Neuronal stem cell (in vitro differentiated cells): ENCODE results near the gene PRR13.

Experiments used
- DNase-seq: peaks from one replicate; pipeline ENCODE4 v3.0.0-alpha.2; 2013; ENCODE audit warnings: low spot score
- H2AFZ ChIP-seq: one replicate; pipeline ENCODE4 v1.6.1; 2013; ENCODE audit warnings: mild to moderate bottlenecking, low read length, inconsistent platforms
- H2AK5ac ChIP-seq: 2 replicates; pipeline ENCODE4 v1.6.1; 2013; ENCODE audit warnings: low read depth, mild to moderate bottlenecking, inconsistent platforms, low read length, moderate library complexity, mixed read lengths
- H2BK120ac ChIP-seq: 2 replicates; pipeline ENCODE4 v1.6.1; 2013; ENCODE audit warnings: low read depth, mild to moderate bottlenecking, inconsistent platforms, low read length, moderate library complexity, mixed read lengths
- H2BK12ac ChIP-seq: one replicate; pipeline ENCODE4 v1.6.1; 2013; ENCODE audit warnings: low read length, inconsistent platforms
- H2BK15ac ChIP-seq: 2 replicates; pipeline ENCODE4 v1.6.1; 2013; ENCODE audit warnings: mild to moderate bottlenecking, low read length, inconsistent platforms, mixed read lengths
- H2BK5ac ChIP-seq: one replicate; pipeline ENCODE4 v1.6.1; 2013; ENCODE audit warnings: inconsistent platforms, mild to moderate bottlenecking, low read length, moderate library complexity
- H3K14ac ChIP-seq: one replicate; pipeline ENCODE4 v1.6.1; 2013; ENCODE audit warnings: low read length, inconsistent platforms
- H3K18ac ChIP-seq: 2 replicates; pipeline ENCODE4 v1.6.1; 2013; ENCODE audit warnings: low read length, inconsistent platforms
- H3K23ac ChIP-seq: 2 replicates; pipeline ENCODE4 v1.6.1; 2013; ENCODE audit warnings: low read depth, mild to moderate bottlenecking, mixed read lengths, low read length, inconsistent platforms; ENCODE audit not compliant: poor library complexity
- H3K27ac ChIP-seq: replicated peaks from 3 replicates; pipeline ENCODE4 v1.5.1; 2013; ENCODE audit warnings: low read length, inconsistent platforms
- H3K27me3 ChIP-seq, 3 experiments: 2 replicates each; pipeline ENCODE4 v1.6.1; 2013; ENCODE audit warnings: low read length in 3 of 3, mild to moderate bottlenecking in 2 of 3, inconsistent platforms in 1 of 3, low read depth in 1 of 3, mixed read lengths in 1 of 3, moderate library complexity in 1 of 3; ENCODE audit not compliant: control insufficient read depth in 3 of 3, insufficient read depth in 3 of 3
- H3K36me3 ChIP-seq, 2 donors: replicated peaks in 1 of 2; 2 replicates each; pipeline ENCODE4 v1.6.1; 2013; ENCODE audit warnings: low read length in 2 of 2; ENCODE audit not compliant: control insufficient read depth in 2 of 2, insufficient read depth in 2 of 2
- H3K4ac ChIP-seq: 2 replicates; pipeline ENCODE4 v1.6.1; 2013; ENCODE audit warnings: inconsistent platforms, mild to moderate bottlenecking, low read length, moderate library complexity
- H3K4me1 ChIP-seq, 2 donors: 1 replicate in 1 of 2; 2 replicates in 1 of 2; pipeline ENCODE4 v1.6.1; 2013; ENCODE audit warnings: low read length in 2 of 2, low read depth in 1 of 2; ENCODE audit not compliant: control insufficient read depth in 2 of 2, insufficient read depth in 1 of 2
- H3K4me2 ChIP-seq: one replicate; pipeline ENCODE4 v1.6.1; 2013; ENCODE audit warnings: mild to moderate bottlenecking, low read length, inconsistent platforms; ENCODE audit not compliant: insufficient read depth, poor library complexity, severe bottlenecking
- H3K4me3 ChIP-seq, 2 donors: 2 replicates each; pipeline ENCODE4 v1.5.1; 2013; ENCODE audit warnings: low read length in 2 of 2, mild to moderate bottlenecking in 2 of 2, inconsistent platforms in 1 of 2, moderate library complexity in 1 of 2
- H3K79me1 ChIP-seq: one replicate; pipeline ENCODE4 v1.6.1; 2013; ENCODE audit warnings: low read depth, mild to moderate bottlenecking, inconsistent platforms, low read length, moderate library complexity
- H3K9ac ChIP-seq: one replicate; pipeline ENCODE4 v1.6.1; 2013; ENCODE audit warnings: mild to moderate bottlenecking, low read depth, low read length, inconsistent platforms; ENCODE audit not compliant: poor library complexity
- H3K9me3 ChIP-seq, 2 donors: replicated peaks in 1 of 2; 2 replicates each; pipeline versions ENCODE3 to v1.6.1; 2013; ENCODE audit warnings: low read length in 2 of 2, mild to moderate bottlenecking in 2 of 2, inconsistent platforms in 1 of 2, low read depth in 1 of 2, mixed read lengths in 1 of 2, moderate library complexity in 1 of 2; ENCODE audit not compliant: control insufficient read depth in 2 of 2, insufficient read depth in 1 of 2
- H4K8ac ChIP-seq: one replicate; pipeline ENCODE4 v1.6.1; 2013; ENCODE audit warnings: low read depth, mild to moderate bottlenecking, inconsistent platforms, low read length, moderate library complexity
- H4K91ac ChIP-seq: one replicate; pipeline ENCODE4 v1.6.1; 2013; ENCODE audit warnings: low read length, low read depth, mild to moderate bottlenecking, inconsistent platforms; ENCODE audit not compliant: poor library complexity
- WGBS, 2 donors: extraction: QIAGEN DNeasy Blood & Tissue Kit; methylation state at CpG; one replicate each; pipeline ENCODE4 v1.1.7; 2013; ENCODE audit warnings: missing lambda C conversion rate in 2 of 2, mixed read lengths in 1 of 2; ENCODE audit not compliant: insufficient read length in 2 of 2, insufficient replicate concordance in 1 of 2; ENCODE audit errors: extremely low coverage in 2 of 2; 5-methylcytosine and 5-hydroxymethylcytosine counted together

Gene PRR13

GRCh38 chr12:53474819-53475218 is 33.3 kb downstream of the PRR13 start:
- Histone ChIP-seq H3K27ac (no peak overlapping the region), H2BK120ac (no peak overlapping the region), H3K4me3 (no peak overlapping the region), H4K91ac (no peak overlapping the region), H3K14ac (no peak overlapping the region), H3K18ac (no peak overlapping the region), H2AFZ (no peak overlapping the region), H3K9me3 (no peaks in the 10 kb centered on the region), H3K27me3 (no peaks in the 10 kb centered on the region), H3K23ac (no peak overlapping the region), H3K9ac (no peak overlapping the region), H3K79me1 (peaks cover 5% of the 10 kb centered on the region), H2BK12ac (no peak overlapping the region), H3K4ac (no peak overlapping the region), H2BK15ac (no peak overlapping the region), H3K4me1 (peaks cover 2 to 11% of the 10 kb centered on the region in 2 donors), H3K4me2 (no peak overlapping the region), H2AK5ac (no peak overlapping the region), H2BK5ac (no peak overlapping the region), H3K36me3 (peaks cover 50 to 98% of the 10 kb centered on the region in 2 donors), H4K8ac (no peak overlapping the region)
- no CpG with 5 or more reads among the region's 13 CpGs for WGBS, 2 donors
- no peak for DNase-seq

- DNase-seq, result no peak
- WGBS, 2 donors, result no CpG with 5 or more reads among the region's 2 CpGs
- no peak overlapping the region for H2AK5ac ChIP-seq
These were observed 35.3 kb downstream of the PRR13 start for GRCh38 chr12:53476769-53477209.

DNA sequence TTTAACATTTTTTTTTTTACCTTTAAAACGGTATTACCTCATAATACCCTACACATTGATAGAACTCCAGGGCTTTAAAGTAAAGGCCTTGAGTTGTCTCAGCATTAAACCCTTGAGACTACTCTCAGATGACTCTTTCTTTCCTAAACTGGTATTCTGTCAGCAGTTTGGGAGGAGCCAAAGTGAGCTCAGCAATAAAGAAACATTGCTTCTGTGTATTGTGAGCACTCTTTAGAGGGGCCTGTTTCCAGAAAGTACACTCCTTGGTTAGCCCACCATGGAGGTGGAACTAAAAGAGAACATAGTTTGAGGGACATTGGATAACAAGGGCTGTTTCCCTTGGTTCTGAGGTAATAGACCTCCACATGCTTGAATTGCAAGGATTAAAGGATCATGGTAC is 37.3 kb downstream of the PRR13 start:
- Histone ChIP-seq H3K14ac (no peak overlapping the region), H3K23ac (no peak overlapping the region), H2AK5ac (no peak overlapping the region), H4K8ac (no peak overlapping the region), H3K9ac (no peak overlapping the region), H2BK12ac (no peak overlapping the region), H4K91ac (no peak overlapping the region), H3K27me3 (no peaks in the 10 kb centered on the region), H2BK5ac (no peak overlapping the region), H2AFZ (no peak overlapping the region), H3K4me2 (no peak overlapping the region), H2BK120ac (no peak overlapping the region), H3K27ac (peak overlapping the region; percentile 45), H3K79me1 (peaks cover 5% of the 10 kb centered on the region), H3K18ac (no peak overlapping the region), H3K4ac (no peak overlapping the region), H3K36me3 (peaks cover 60 to 98% of the 10 kb centered on the region in 2 donors), H3K4me1 (peaks cover 5 to 16% of the 10 kb centered on the region in 2 donors), H2BK15ac (no peak overlapping the region), H3K9me3 (no peaks in the 10 kb centered on the region), H3K4me3 (no peak overlapping the region)
- 100% methylated on average over 1 of the region's 1 CpG; no CpG with 5 or more reads in 1 of the 2 donors for WGBS, 2 donors
- no peak for DNase-seq

More at GRCh38 chr12:53476769-53477209, 35.3 kb downstream of the PRR13 start:
- Histone ChIP-seq H2BK5ac (no peak overlapping the region), H3K36me3 (peaks cover 49 to 98% of the 10 kb centered on the region in 2 donors), H2BK120ac (no peak overlapping the region), H2AFZ (no peak overlapping the region), H3K9ac (no peak overlapping the region), H3K4me2 (no peak overlapping the region), H4K91ac (no peak overlapping the region), H3K27me3 (no peaks in the 10 kb centered on the region), H3K18ac (no peak overlapping the region), H3K4ac (no peak overlapping the region), H3K9me3 (no peaks in the 10 kb centered on the region), H3K4me3 (no peak overlapping the region), H2BK15ac (no peak overlapping the region), H3K4me1 (peaks cover 5 to 18% of the 10 kb centered on the region in 2 donors), H4K8ac (no peak overlapping the region), H3K79me1 (peaks cover 5% of the 10 kb centered on the region), H2BK12ac (no peak overlapping the region), H3K23ac (no peak overlapping the region), H3K14ac (no peak overlapping the region), H3K27ac (no peak overlapping the region)

DNA sequence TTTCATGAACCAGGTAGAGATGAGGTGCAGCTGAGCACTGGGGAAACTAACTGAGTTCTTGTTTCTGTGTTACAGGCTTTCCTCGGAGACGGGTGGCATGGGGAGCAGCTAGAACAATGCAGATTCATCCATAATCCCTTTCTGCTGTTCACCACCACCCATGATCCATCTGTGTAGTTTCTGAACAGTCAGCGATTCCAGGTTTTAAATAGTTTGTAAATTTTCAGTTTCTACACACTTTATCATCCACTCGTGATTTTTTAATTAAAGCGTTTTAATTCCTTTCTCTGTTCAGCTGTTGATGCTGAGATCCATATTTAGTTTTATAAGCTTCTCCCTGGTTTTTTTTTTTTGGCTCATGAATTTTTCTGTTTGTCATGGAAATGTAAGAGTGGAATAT is 37.8 kb downstream of the PRR13 start:
- no peak overlapping the region for H2BK120ac ChIP-seq
- H3K27ac ChIP-seq, result no peak overlapping the region
- H3K18ac ChIP-seq, result no peak overlapping the region
- H3K14ac ChIP-seq, result no peak overlapping the region
- H3K4me3 ChIP-seq, result no peak overlapping the region
- no peak overlapping the region for H2BK15ac ChIP-seq
- DNase-seq, result no peak
- H2AK5ac ChIP-seq, result no peak overlapping the region
- H3K36me3 ChIP-seq, result peaks cover 62 to 98% of the 10 kb centered on the region in 2 donors
- peaks cover 5% of the 10 kb centered on the region for H3K79me1 ChIP-seq
- H2BK12ac ChIP-seq, result no peak overlapping the region
- H3K27me3 ChIP-seq, result no peaks in the 10 kb centered on the region
- H2AFZ ChIP-seq, result no peak overlapping the region
- H3K4me2 ChIP-seq, result no peak overlapping the region
- H3K23ac ChIP-seq, result no peak overlapping the region
- no peak overlapping the region for H2BK5ac ChIP-seq
- H3K4ac ChIP-seq, result no peak overlapping the region
- H3K9ac ChIP-seq, result no peak overlapping the region
- no peak overlapping the region for H4K91ac ChIP-seq
- no peaks in the 10 kb centered on the region for H3K9me3 ChIP-seq
- H4K8ac ChIP-seq, result no peak overlapping the region
- peaks cover 5 to 16% of the 10 kb centered on the region in 2 donors for H3K4me1 ChIP-seq
- no CpG with 5 or more reads among the region's 5 CpGs for WGBS, 2 donors
